Left hindlimb (tissue), 1 donor: ENCODE results near the gene RABGAP1.
"Not testable (repeated sequence)": the region's sequence is repeated elsewhere in the genome, so short reads cannot be mapped to it uniquely, and the experiment has no call there.

ENCODE experiments used
- DNase-seq: peaks from one replicate; pipeline ENCODE4 v3.0.0-alpha.2; 2018

The RABGAP1 gene

GRCh38 chr9:122940749-122941581, at the start of gene RABGAP1:
RABGAP1 (plus strand) TSS chr9:122941020; CDS start chr9:122957060, 16,040 bp downstream.
- peak; percentile 99 for DNase-seq

- DNase-seq, result no peak
Measured at GRCh38 chr9:122897969-122898368, 42.9 kb upstream of the RABGAP1 start.

- DNase-seq, result no peak
Measured at GRCh38 chr9:122900791-122901190, 40.0 kb upstream of the RABGAP1 start.

GRCh38 chr9:122904466-122904822, 36.4 kb upstream of the RABGAP1 start:
- no peak for DNase-seq

DNA sequence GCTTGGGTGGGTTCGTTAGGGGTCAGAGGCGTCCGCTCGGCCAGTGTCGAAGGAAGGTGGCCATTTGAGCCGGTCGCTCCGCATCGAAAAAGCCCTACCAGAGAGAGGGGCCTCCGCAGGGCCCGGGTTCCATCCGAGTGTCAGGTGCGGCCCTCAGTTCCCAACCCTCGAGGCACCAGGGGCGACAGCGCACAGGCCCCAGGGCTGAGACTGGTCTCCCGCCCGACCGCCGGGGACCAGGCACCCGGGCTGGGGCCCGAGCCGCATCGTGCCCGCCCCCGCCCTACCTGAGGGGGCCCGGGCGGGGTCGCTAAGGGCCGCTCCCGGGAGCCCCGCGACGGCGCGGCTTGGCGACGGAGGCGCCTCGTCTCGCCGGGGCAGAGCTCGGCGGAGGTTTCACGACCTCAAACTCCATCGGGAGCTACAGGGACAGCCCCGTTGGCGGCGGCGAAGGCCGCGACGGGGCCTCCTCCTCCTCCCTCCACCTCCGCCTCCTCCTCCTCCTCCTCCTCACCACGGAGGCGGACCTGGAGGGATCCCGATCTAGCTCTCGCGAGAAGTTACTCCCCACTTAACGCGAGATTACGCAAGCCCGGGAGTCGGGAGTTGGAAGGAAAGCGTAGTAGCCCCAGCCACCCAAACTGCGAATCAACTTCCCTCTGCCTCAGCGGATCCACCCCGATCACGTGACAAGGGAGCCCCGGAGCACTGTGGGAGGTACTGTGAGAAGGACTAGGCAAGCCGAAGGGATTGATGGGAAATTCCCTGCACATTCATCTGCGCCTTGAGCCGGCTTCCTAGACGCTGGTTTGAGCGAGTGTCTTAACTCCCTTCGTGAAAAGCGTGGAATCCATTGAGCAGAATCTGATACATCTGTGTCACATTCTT, 35.8 kb upstream of the RABGAP1 start, which contains the start of gene RC3H2:
RC3H2 (minus strand) TSS at position 537 of the 888 bp plus-strand sequence. CDS start 7,850 bp downstream, outside the sequence.
- peak; percentile 100 for DNase-seq

- DNase-seq, result not testable (repeated sequence)
Measured at GRCh38 chr9:122906122-122906521, 34.7 kb upstream of the RABGAP1 start.

DNA sequence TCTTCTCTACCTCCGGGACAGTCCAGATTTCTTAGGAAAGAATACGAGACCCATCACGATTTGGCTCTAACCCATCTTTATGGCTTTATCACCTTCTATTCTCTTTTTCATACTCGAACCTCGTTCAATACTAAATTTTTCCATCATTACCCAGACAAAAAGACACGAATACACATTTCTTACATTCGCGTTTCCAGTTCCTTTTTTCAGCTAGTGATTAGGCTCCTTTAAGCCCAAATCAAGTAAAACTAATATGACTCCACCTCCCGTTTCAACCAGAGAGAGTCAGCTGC, 28.2 kb upstream of the RABGAP1 start:
- no peak for DNase-seq

- peak; percentile 86 for DNase-seq
Measured at GRCh38 chr9:122912964-122913673, 27.7 kb upstream of the RABGAP1 start, which contains the start of gene ZBTB6. ZBTB6 (minus strand) TSS chr9:122913323; CDS start chr9:122912072, 1,251 bp downstream.

DNA sequence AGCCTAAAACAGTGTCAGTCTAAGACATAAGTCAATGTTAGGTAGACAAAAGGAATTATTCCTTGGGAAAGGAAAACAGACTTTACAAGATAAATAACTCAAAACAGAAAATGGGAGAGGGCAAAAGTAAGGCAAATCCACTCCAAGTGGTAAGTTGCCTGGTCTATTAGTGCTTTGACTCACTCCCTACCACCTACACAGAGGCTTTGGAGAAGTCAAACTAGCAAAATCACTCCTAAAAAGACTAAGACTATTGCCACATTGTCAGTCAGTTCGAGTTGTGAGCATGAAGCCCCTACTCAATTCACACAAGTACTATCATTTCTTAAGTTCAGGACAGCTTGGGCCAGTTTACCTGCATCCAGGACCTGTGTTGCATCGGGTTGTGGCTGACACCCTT, 22.5 kb upstream of the RABGAP1 start:
- no peak for DNase-seq

DNA sequence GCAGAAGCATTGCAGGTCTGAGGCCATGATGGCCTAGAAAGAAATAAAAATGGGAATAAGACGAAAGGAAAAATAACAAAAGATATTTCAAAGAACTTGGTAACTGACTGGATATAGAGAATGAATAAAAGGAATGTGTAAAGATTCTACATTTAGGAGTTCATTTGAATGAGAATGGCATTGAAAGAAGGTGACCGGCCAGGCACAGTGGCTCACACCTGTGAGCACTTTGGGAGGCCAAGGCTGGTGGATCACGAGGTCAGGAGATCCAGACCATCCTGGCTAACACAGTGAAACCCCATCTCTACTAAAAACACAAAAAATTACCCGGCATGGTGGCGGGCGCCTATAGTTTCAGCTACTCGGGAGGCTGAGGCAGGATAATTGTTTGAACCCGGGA, 18.1 kb upstream of the RABGAP1 start:
- no peak for DNase-seq

DNA sequence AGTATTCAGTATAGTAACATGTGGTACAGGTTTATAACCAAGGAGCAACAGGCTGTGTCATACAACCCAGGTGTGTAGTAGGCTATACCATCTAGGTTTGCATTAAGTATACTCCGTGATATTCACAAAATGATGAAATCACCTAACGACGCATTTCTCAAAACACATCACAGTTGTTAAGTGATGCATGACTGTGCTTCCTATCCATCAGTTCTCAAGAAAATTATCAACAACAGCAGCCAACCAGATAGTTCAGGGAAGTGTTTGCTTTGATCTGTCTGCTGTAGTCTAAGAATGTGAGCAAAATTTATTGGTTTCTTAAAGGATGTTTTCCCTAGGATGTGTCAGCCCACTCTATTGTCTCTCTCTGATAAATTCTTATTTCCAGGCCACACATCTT, 16.9 kb upstream of the RABGAP1 start:
- DNase-seq, result no peak

- no peak for DNase-seq
Measured at GRCh38 chr9:122929796-122930354, 10.9 kb upstream of the RABGAP1 start.

DNA sequence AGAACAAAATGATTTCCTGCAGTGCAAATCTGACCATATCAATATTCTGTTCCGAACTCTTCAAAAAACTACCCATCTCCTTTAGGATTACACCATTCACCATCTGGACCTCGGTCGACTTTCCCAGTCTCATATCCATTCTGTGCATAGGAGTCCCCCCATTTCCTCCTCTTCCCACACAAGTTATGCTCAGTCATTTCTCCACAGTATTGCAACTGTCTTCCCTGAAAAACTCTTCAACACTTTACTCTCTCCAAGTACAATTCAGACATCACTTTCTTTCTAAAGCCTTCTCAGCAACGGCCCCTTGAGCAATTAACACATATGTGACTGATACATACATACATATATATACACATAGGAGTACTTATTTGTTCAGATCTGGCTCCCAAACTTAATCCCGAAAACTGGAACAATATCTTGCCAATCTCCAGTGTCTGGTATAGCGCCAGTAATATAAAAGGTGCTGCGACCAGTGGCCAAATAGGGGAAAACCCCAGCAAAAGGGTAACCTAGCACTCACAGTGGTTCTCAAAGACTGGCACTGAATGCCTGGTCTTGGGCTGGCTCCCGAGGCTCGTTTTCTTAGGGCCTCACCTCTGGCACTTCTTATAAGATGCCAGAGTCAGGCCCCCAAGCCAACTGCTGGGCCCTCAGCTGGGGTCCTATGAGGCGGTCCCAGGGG, 10.1 kb upstream of the RABGAP1 start:
- no peak for DNase-seq

GRCh38 chr9:122931226-122932121, 9.3 kb upstream of the RABGAP1 start, which contains the start of gene ZBTB26:
ZBTB26 (minus strand) TSS chr9:122931512; CDS start chr9:122919934, 11,578 bp downstream.
- peak; percentile 95 for DNase-seq

DNA sequence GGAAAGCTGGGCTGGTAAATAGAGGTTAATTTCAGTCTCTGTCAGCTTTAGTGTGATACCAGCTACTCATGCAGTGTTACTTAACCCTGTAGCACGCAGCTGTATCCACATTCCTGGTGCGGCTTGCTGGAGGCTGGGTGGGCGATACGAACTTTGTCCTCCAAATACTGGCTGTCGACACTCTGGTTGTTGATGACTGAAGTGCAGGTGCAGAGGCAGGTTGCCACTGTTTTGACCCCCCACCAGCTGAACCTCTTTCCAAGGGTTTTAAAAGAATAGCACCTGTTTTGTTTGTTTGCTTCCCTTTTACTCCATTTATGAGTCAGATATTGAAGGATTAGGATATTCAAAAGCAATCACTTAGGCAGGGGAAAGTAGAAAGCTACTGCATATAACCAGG, 4.4 kb upstream of the RABGAP1 start:
- no peak for DNase-seq

- no peak for DNase-seq
Measured at GRCh38 chr9:122936883-122937282, 3.9 kb upstream of the RABGAP1 start.

DNA sequence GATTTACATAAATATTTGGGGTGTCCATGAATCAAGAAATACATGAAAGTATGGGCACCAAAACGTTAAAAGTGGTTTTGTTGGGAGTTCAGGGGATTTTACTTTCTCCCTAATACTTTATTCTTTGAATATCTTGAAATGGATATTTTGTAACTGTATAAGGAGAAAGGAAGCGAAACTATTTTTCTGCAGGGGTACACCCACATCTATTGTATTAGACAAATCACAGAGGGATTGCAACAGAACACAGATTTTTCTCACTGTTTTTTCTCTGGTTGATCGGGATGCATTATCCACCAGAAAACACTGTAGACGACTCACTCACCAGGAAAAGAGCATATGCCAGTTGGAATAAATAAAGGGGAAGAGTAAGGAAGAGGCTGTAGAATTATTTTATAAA, 1.2 kb upstream of the RABGAP1 start:
- DNase-seq, result no peak

GRCh38 chr9:122940454-122940748, 419 bp upstream of the RABGAP1 start:
- no peak for DNase-seq

DNA sequence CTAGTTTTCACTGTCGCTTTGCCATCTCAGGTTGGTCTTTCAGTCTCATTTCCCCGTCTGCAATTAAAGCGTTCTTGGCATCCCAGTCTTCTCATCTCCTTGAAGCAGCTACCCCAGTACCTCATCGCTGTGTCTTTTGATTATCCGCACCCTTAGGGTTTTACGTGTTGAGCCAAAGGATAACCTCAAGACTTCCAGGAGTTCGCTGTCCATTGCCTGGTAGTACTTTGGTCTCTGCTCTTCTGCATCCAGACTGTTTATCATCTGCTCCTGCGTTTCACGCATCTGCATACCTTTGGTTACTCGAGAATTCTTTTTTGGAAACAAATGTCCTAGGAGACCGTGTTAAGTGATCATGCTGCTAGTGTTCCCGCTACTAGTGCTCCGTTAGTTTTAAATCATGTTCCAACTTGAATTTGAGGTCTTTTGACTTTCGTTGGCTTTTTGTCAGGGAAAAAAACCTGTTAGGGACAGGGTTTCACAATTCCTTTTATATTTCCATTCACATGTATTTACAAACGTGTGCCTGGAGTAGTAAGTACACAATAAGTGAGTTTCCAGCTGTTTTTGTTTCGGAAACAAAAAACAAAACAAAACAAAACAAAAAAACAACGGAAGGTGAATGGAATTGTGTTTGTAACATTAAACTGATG, 888 bp downstream of the RABGAP1 start:
- no peak for DNase-seq
